Thoracic aorta (tissue), 2 donors: ENCODE results near the gene P3R3URF. TPM values are rescaled to one million over a fixed set of nuclear protein-coding genes. Genes with fewer than 3 reads are reported as not detected.

Experiments used
- ATAC-seq: fragments of 150-250 bp; one replicate; pipeline ENCODE4 v1.8.0; 2017; ENCODE audit warnings: low read depth; ENCODE audit not compliant: insufficient number of reproducible peaks, low FRiP score
- DNase-seq: peaks from one replicate; pipeline ENCODE4 v3.0.0-alpha.2; 2020; ENCODE audit warnings: low spot score
- H3K27ac ChIP-seq, 2 donors: fragments of 200-600 bp; sonication (generic); 1 replicate in 1 of 2; 2 replicates in 1 of 2; pipeline ENCODE4 v1.5.1; 2016; ENCODE audit warnings: mild to moderate bottlenecking in 2 of 2, moderate library complexity in 2 of 2
- H3K27me3 ChIP-seq: fragments of 200-600 bp; sonication (generic); replicated peaks from 2 replicates; pipeline ENCODE4 v1.6.0; 2016; ENCODE audit warnings: mild to moderate bottlenecking; ENCODE audit not compliant: insufficient read depth
- H3K36me3 ChIP-seq: fragments of 200-600 bp; sonication (generic); one replicate; pipeline ENCODE4 v1.5.1; 2016
- H3K4me1 ChIP-seq, 2 donors: fragments of 200-600 bp; sonication (generic); 1 replicate in 1 of 2; 2 replicates in 1 of 2; pipeline versions ENCODE4 v1.5.1 to v1.6.0; 2016; ENCODE audit warnings: low read depth in 2 of 2, mild to moderate bottlenecking in 1 of 2; ENCODE audit not compliant: control insufficient read depth in 1 of 2
- H3K4me3 ChIP-seq: fragments of 200-600 bp; sonication (generic); 2 replicates; pipeline ENCODE4 v1.5.1; 2016; ENCODE audit warnings: mild to moderate bottlenecking
- H3K9me3 ChIP-seq: fragments of 200-600 bp; sonication (generic); 2 replicates; pipeline ENCODE4 v1.5.1; 2016
- CTCF ChIP-seq: fragments of 200-600 bp; sonication (generic); IDR thresholded peaks from one replicate; pipeline ENCODE4 v1.5.1; 2019; ENCODE audit warnings: antibody characterized with exemption
- total RNA-seq, 2 donors: library from RNA; depleted of rRNA; stranded (reverse); fragments of >200 nt; gene quantifications; one replicate each; pipeline versions ENCODE4 v1.1.0 to v1.2.3, GENCODE V29; 2016

The P3R3URF gene
- total RNA-seq, 2 donors from 2014 or later = not detected

- TF ChIP-seq CTCF = no peak
- H3K36me3 ChIP-seq = peaks cover 6% of the 10 kb centered on the region
- no peaks in the 10 kb centered on the region for H3K27me3 ChIP-seq
- H3K27ac ChIP-seq = peak overlapping the region; percentile 93 to 97
- H3K4me3 ChIP-seq = no peak overlapping the region
- peaks cover 7 to 28% of the 10 kb centered on the region in 2 donors for H3K4me1 ChIP-seq
- no peaks in the 10 kb centered on the region for H3K9me3 ChIP-seq
- no peak for ATAC-seq
- no peak for DNase-seq
These were observed 7.8 kb upstream of the P3R3URF start for GRCh38 chr1:46183926-46184557.

- DNase-seq = peak; percentile 76
- H3K4me3 ChIP-seq = peak overlapping the region; percentile 18
These were observed 7.0 kb upstream of the P3R3URF start for GRCh38 chr1:46183079-46183847.

DNA sequence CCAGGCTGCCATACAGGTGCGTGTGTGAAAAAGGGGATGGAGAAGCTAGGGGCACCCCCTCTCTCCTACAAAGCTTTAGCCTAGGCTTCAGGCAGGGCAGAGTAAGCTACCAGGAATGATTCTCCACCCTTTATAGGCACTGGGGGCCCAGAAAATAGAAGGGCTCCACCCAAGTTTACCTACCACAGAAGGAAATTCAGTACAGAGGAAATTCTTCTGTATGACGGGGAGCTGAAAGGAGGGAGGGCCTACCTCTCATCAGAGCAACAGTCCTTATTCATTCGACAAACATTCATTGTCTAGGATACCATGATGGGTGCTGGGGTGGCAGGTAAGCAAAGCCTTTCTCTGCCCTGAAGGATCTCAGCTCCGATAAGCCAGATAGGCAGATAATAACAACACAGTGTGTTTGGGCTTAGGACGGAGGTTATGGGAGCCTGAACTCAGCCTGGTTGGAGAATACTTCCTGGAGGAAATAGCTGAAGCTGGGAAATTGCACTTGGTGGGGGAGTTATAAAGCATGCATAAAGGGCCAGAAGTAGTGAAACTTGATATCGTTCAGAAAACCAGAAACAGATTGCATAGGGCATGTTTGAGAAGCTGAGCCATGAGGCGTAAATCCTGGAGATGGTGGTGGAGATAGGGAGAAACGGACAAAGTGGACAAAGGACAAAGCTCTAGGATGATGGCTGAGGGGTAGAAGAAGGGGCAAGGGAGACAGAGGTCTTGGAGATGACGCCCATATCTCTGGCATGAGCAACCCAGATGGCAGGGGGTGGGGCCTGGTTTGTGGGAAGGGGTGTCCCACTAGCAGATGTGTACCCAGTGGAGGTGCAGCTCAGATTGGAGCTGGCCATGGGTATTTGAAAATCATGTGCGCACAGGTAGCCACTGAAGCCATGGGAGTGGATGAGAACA is 5.3 kb upstream of the P3R3URF start:
- Histone ChIP-seq H3K9me3 (no peaks in the 10 kb centered on the region), H3K4me1 (peaks cover 7 to 28% of the 10 kb centered on the region in 2 donors), H3K27me3 (no peaks in the 10 kb centered on the region), H3K27ac (no peak overlapping the region), H3K4me3 (no peak overlapping the region), H3K36me3 (no peaks in the 10 kb centered on the region)
- no peak for TF ChIP-seq CTCF
- no peak for ATAC-seq
- DNase-seq = no peak

More at GRCh38 chr1:46183079-46183847, 7.0 kb upstream of the P3R3URF start:
- TF ChIP-seq CTCF = no peak
- Histone ChIP-seq H3K36me3 (peaks cover 6% of the 10 kb centered on the region), H3K4me1 (peaks cover 7 to 28% of the 10 kb centered on the region in 2 donors), H3K27ac (peak overlapping the region; percentile 93 to 97), H3K9me3 (no peaks in the 10 kb centered on the region), H3K27me3 (no peaks in the 10 kb centered on the region)
- peak; percentile 80 for ATAC-seq

DNA sequence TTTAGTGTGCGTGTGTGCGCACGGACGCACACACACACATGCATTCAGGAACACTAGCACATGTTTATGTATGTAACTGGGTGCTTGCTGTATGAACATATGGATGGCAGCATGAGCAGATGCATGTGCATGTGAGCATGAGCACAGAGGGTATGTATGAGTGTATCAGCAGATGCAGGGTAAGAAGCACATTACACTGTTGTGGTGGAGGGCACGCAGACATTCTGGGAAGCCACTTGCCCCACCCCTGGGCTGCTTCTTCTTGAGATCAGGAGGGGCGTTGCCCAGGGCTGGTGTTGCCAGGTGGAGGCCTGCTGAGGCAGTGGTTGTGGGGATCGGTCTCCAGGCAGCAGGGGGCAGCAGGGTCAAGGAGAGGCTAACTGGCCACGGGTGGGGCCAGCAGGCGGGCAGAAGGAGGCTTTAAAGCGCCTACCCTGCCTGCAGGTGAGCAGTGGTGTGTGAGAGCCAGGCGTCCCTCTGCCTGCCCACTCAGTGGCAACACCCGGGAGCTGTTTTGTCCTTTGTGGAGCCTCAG is 3.9 kb upstream of the P3R3URF start:
- no peak overlapping the region for H3K4me3 ChIP-seq
- no peaks in the 10 kb centered on the region for H3K36me3 ChIP-seq
- no peaks in the 10 kb centered on the region for H3K27me3 ChIP-seq
- no peak overlapping the region for H3K27ac ChIP-seq
- ATAC-seq (no peak), DNase-seq (no peak)
- peaks cover 7 to 32% of the 10 kb centered on the region in 2 donors for H3K4me1 ChIP-seq
- H3K9me3 ChIP-seq = no peaks in the 10 kb centered on the region
- TF ChIP-seq CTCF = no peak
